ENCODE measurements around the gene ELMOD1. TPM values are rescaled to one million over a fixed set of nuclear protein-coding genes. Genes with fewer than 3 reads are reported as not detected.

ELMOD1 gene
- total and polyA plus RNA-seq, 2 experiments from 2014 or later: 3.1 TPM

DNA sequence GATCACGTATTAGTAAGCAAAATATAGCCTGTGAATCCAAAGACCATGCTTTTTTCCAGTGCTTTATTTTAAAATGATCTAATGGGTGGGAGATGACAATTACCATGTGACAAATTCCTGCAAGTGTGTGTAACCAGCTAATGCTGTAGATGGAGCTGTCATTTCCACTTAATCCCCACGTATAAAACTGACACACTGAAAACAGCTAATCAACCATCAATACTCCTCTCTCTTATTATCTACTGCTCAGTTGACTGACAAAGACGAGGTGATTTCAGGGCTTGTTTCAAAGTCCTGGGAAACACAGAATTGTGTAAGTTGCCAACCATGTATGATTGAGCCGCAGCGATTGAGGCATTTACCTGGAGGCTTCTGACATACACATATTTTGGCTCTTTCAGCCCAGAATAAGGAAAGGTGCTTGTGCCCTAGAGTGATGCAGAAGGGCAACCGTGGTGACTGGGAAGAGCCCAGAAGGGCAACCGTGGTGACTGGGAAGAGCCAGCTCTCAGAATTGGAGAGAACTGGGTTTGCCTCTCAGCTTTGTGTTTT, 111.2 kb downstream of the ELMOD1 start:
- Histone ChIP-seq H3K4me1 (ENCODE audit: insufficient read depth) (peaks cover 10% of the 10 kb centered on the region), H3K27me3 (no peaks in the 10 kb centered on the region), H4K20me1 (ENCODE audit: insufficient read depth, poor library complexity, severe bottlenecking) (no peaks in the 10 kb centered on the region), H3K9me2 (replicated peaks; ENCODE audit: insufficient read depth) (no peaks in the 10 kb centered on the region), H3K79me2 (no peaks in the 10 kb centered on the region), H3K36me3 (replicated peaks; ENCODE audit: insufficient read depth, low read depth) (no peaks in the 10 kb centered on the region), H3K9me3 (ENCODE audit: low read depth) (no peaks in the 10 kb centered on the region), H3K27ac (no peak overlapping the region), H2AFZ (no peak overlapping the region), H3K4me2 (no peak overlapping the region), H3K4me3 (no peak overlapping the region)
- DNase-seq (ENCODE audit: low spot score): no peak
- 78% methylated on average over 7 of the region's 7 CpGs for WGBS (ENCODE audit: low lambda C conversion rate, missing lambda C conversion rate)
- TF ChIP-seq EZH2phosphoT487 (IDR thresholded peaks at IDR 0.05; ENCODE audit: low read depth, severe bottlenecking, unreplicated experiment): no peak
- TF ChIP-seq, protein P1, sequence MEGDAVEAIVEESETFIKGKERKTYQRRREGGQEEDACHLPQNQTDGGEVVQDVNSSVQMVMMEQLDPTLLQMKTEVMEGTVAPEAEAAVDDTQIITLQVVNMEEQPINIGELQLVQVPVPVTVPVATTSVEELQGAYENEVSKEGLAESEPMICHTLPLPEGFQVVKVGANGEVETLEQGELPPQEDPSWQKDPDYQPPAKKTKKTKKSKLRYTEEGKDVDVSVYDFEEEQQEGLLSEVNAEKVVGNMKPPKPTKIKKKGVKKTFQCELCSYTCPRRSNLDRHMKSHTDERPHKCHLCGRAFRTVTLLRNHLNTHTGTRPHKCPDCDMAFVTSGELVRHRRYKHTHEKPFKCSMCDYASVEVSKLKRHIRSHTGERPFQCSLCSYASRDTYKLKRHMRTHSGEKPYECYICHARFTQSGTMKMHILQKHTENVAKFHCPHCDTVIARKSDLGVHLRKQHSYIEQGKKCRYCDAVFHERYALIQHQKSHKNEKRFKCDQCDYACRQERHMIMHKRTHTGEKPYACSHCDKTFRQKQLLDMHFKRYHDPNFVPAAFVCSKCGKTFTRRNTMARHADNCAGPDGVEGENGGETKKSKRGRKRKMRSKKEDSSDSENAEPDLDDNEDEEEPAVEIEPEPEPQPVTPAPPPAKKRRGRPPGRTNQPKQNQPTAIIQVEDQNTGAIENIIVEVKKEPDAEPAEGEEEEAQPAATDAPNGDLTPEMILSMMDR (IDR thresholded peaks at IDR 0.05; ENCODE audit: poor library complexity): no peak
- no peak for TF ChIP-seq EZH2 (IDR thresholded peaks at IDR 0.05; ENCODE audit: borderline replicate concordance)

DNA sequence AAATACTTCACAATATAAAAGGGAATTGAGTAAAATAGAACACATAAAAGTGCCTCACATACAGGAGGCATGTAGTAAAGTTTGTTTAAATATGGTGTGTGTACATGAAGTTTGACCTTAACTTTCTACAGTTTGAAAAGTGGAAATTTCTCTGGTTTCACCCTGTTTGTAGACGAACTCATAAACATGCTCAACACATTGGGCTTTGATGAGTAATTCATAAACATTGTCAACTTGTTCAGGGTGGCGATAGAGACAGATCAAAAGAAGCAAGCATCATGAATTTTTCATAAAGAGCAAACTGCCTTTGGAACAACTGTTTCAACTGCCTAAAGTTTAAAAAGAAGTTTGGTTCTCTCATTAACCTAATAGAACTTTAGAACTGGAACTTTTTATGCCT, 111.8 kb downstream of the ELMOD1 start:
- Histone ChIP-seq H3K79me2 (no peaks in the 10 kb centered on the region), H3K27ac (no peak overlapping the region), H3K9me3 (ENCODE audit: low read depth) (no peaks in the 10 kb centered on the region), H3K4me3 (no peak overlapping the region), H3K27me3 (no peaks in the 10 kb centered on the region), H2AFZ (no peak overlapping the region), H3K9me2 (replicated peaks; ENCODE audit: insufficient read depth) (no peaks in the 10 kb centered on the region), H3K36me3 (replicated peaks; ENCODE audit: insufficient read depth, low read depth) (no peaks in the 10 kb centered on the region), H4K20me1 (ENCODE audit: insufficient read depth, poor library complexity, severe bottlenecking) (no peaks in the 10 kb centered on the region), H3K4me2 (no peak overlapping the region), H3K4me1 (ENCODE audit: insufficient read depth) (peaks cover 10% of the 10 kb centered on the region)
- WGBS (ENCODE audit: low lambda C conversion rate, missing lambda C conversion rate): 54% methylated on average over 2 of the region's 2 CpGs
- no peak for TF ChIP-seq EZH2 (IDR thresholded peaks at IDR 0.05; ENCODE audit: borderline replicate concordance)
- no peak for TF ChIP-seq EZH2phosphoT487 (IDR thresholded peaks at IDR 0.05; ENCODE audit: low read depth, severe bottlenecking, unreplicated experiment)
- TF ChIP-seq, protein P1 (IDR thresholded peaks at IDR 0.05; ENCODE audit: poor library complexity): no peak
- no peak for DNase-seq (ENCODE audit: low spot score)

DNA sequence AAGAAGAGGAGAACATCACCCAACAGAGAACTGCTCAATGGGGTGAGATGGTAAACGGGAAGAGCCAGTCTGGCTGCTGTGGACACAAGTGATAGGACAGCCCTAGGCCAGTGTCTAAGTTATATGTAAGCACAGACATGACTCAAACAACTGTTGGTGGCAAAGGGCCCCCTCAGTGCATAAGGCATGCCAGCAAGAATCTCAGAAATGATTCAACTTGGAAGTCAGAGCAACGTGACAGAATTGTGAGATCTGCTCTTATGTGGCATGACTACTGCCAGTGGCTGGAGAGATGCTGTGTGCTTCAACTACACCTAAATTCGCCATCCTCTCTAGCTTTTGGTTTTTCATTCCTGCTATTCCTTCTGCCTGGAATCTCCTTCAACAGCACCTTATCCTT, 113.5 kb downstream of the ELMOD1 start:
- TF ChIP-seq, protein P1 (IDR thresholded peaks at IDR 0.05; ENCODE audit: poor library complexity): no peak
- TF ChIP-seq EZH2 (IDR thresholded peaks at IDR 0.05; ENCODE audit: borderline replicate concordance) (no peak), EZH2phosphoT487 (IDR thresholded peaks at IDR 0.05; ENCODE audit: low read depth, severe bottlenecking, unreplicated experiment) (no peak)
- Histone ChIP-seq H4K20me1 (ENCODE audit: insufficient read depth, poor library complexity, severe bottlenecking) (no peaks in the 10 kb centered on the region), H2AFZ (no peak overlapping the region), H3K4me2 (no peak overlapping the region), H3K36me3 (replicated peaks; ENCODE audit: insufficient read depth, low read depth) (no peaks in the 10 kb centered on the region), H3K79me2 (no peaks in the 10 kb centered on the region), H3K4me3 (no peak overlapping the region), H3K4me1 (ENCODE audit: insufficient read depth) (peaks cover 10% of the 10 kb centered on the region), H3K9me2 (replicated peaks; ENCODE audit: insufficient read depth) (no peaks in the 10 kb centered on the region), H3K27me3 (no peaks in the 10 kb centered on the region), H3K9me3 (ENCODE audit: low read depth) (no peaks in the 10 kb centered on the region), H3K27ac (no peak overlapping the region)
- WGBS (ENCODE audit: low lambda C conversion rate, missing lambda C conversion rate): 85% methylated on average over 3 of the region's 3 CpGs
- DNase-seq (ENCODE audit: low spot score): no peak
